AG09309 (cell line): ENCODE results near the gene FTH1.

Experiments
- DNase-seq: peaks from one replicate; pipeline ENCODE4 v3.0.0-alpha.2; 2010; ENCODE audit warnings: low read depth
- H3K4me3 ChIP-seq: 2 replicates; pipeline ENCODE4 v1.5.1; 2011; ENCODE audit warnings: mild to moderate bottlenecking, low read depth, low read length, moderate library complexity; ENCODE audit not compliant: control insufficient read depth
- TF ChIP-seq, protein P1 (sequence below): IDR thresholded peaks from 2 replicates; pipeline ENCODE4 v1.5.1; 2011; ENCODE audit warnings: mild to moderate bottlenecking, low read depth, low read length, inconsistent platforms; ENCODE audit not compliant: insufficient read depth, control insufficient read depth; ENCODE audit errors: missing control alignments

FTH1 gene

DNA sequence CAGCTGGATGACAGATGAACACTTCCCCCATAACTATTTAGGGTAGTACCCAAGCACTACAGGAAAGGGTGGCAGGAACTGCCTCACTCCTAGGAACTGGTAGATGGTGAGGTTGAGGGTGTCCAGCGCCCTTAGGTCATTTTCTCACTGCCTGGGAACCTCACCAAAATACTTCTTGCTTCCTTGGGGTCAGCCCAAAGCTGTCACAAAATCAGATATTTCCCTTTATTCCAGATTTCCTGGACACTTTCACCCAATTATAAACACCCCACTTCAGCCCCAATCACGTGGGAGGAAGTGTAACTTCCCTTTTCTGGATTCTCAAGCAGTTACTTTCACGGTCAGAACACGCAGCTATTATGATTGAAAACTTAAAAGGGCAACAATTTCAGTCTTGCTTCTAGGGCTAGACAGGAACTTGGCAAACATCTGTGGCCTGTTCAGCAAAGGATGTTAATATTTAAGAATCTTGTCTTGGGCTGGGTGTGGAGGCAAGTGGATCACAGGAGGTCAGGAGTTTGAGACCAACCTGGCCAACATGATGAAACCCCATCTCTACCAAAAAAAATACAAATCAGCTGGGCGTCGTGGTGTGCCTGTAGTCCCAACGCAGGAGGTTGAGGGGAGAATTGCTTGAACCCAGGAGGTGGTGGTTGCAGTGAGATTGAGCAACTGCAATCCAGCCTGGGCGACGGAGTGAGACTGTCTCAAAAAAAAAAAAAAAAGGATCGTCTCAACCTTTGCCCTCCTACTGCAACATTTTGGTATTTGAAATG, 4.0 kb downstream of the FTH1 start:
- DNase-seq: no peak
- H3K4me3 ChIP-seq: no peak overlapping the region
- TF ChIP-seq, protein P1, sequence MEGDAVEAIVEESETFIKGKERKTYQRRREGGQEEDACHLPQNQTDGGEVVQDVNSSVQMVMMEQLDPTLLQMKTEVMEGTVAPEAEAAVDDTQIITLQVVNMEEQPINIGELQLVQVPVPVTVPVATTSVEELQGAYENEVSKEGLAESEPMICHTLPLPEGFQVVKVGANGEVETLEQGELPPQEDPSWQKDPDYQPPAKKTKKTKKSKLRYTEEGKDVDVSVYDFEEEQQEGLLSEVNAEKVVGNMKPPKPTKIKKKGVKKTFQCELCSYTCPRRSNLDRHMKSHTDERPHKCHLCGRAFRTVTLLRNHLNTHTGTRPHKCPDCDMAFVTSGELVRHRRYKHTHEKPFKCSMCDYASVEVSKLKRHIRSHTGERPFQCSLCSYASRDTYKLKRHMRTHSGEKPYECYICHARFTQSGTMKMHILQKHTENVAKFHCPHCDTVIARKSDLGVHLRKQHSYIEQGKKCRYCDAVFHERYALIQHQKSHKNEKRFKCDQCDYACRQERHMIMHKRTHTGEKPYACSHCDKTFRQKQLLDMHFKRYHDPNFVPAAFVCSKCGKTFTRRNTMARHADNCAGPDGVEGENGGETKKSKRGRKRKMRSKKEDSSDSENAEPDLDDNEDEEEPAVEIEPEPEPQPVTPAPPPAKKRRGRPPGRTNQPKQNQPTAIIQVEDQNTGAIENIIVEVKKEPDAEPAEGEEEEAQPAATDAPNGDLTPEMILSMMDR: no peak

DNA sequence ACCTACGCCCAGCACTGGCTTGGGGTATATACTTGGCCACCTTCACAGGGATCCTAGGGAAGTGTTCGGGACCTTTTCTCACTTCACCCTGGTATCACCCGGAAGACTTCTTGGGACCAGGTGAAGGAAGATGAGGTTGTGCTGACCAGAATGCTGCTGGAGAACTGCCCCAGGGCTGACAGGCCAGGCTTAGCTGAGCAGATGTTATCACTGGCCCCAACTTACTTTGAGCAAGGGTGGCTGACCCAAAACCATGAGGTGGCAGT, 4.5 kb downstream of the FTH1 start:
- TF ChIP-seq, protein P1: no peak
- H3K4me3 ChIP-seq: no peak overlapping the region
- no peak for DNase-seq

DNA sequence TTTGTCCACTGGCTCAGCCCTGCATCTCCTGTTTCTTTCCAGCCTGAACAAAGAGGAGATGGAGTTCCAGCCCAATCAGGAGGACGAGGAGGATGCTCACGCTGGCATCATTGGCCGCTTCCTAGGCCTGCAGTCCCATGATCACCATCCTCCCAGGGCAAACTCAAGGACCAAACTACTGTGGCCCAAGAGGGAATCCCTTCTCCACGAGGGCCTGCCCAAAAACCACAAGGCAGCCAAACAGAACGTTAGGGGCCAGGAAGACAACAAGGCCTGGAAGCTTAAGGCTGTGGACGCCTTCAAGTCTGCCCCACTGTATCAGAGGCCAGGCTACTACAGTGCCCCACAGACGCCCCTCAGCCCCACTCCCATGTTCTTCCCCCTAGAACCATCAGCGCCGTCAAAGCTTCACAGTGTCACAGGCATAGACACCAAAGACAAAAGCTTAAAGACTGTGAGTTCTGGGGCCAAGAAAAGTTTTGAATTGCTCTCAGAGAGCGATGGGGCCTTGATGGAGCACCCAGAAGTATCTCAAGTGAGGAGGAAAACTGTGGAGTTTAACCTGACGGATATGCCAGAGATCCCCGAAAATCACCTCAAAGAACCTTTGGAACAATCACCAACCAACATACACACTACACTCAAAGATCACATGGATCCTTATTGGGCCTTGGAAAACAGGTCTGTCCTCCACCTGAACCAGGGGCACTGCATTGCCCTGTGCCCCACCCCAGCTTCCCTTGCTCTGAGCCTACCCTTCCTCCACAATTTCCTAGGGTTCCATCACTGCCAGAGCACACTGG, 5.0 kb downstream of the FTH1 start:
- no peak overlapping the region for H3K4me3 ChIP-seq
- DNase-seq: no peak
- TF ChIP-seq, protein P1: no peak

DNA sequence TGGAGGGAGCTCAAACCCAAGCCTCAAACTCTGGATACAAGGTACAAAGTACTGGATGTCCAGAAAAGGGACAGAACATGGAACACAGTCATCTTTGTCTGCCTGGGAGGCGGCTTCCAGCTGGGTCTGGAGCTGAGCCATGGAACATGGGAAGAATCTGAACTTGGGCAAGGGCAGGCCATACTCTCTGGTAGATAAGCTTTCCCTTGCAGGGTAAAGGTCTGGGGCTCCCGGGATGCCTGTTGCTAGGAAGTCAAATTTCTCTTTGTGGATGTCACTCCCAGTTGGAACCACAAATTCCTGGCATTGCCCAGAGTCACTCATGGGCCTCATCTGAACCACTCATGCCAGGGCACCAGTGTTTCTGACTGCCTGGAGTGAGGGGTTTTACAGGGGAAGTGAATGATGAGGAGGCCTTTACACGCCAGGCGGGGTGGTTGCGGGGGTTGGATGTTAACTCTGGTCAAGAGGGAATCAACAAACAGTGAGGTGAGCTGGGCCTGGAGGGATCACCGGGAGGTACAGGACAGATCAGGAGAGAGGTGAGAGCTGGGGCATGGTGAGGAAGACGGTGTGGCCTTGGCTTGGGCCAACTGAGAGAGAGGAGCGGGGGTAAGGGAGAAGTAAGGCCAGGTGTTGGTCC, 5.7 kb downstream of the FTH1 start:
- TF ChIP-seq, protein P1: no peak
- no peak for DNase-seq
- H3K4me3 ChIP-seq: no peak overlapping the region

DNA sequence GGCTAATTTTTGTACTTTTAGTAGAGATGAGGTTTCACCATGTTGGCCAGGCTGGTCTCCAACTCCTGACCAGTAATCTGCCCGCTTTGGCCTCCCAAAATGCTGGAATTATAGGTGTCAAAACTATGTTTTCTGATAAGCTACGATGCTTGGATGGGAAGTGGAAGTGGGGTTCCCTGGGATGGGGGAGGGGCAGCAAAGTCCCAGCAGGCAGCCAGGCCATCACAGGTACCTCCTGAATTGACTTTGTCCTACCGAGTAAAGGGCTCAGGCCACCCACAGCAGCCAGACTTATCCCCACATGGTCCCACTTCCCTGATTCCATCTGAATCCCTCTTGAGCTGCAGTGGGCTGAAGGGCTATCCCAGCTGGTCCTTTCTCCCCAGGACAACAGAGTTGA, 6.9 kb downstream of the FTH1 start:
- TF ChIP-seq, protein P1: no peak
- no peak overlapping the region for H3K4me3 ChIP-seq
- no peak for DNase-seq

DNA sequence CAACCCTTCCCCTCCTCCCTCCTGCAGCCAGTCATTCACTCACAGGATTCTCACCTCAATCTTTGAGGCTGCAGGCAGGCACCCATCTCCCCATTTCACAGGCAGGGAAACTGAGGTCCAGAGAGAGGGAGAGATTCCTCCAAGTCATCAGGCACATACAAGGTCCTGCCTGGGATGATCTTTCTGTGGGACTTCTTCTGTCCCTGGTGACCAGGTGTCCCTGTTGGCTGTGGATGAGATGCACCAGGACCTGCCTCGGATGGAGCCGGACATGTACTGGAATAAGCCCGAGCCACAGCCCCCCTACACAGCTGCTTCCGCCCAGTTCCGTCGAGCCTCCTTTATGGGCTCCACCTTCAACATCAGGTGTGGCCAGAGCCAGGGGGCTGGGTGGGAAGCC, 7.8 kb downstream of the FTH1 start:
- TF ChIP-seq, protein P1: no peak
- no peak overlapping the region for H3K4me3 ChIP-seq
- no peak for DNase-seq
